Duodenal mucosa (tissue), 2 donors: ENCODE results near the gene ATF5.

Experiments
- H3K27ac ChIP-seq: one replicate; pipeline ENCODE4 v1.7.0; 2013; ENCODE audit warnings: low read depth, low read length
- H3K27me3 ChIP-seq, 2 donors: one replicate each; pipeline ENCODE4 v1.7.0; 2013; ENCODE audit warnings: low read length in 2 of 2, control low read depth in 1 of 2; ENCODE audit not compliant: insufficient read depth in 2 of 2, control insufficient read depth in 1 of 2
- H3K36me3 ChIP-seq, 2 donors: one replicate each; pipeline ENCODE4 v1.7.0; 2013; ENCODE audit warnings: low read length in 2 of 2, control low read depth in 1 of 2; ENCODE audit not compliant: insufficient read depth in 2 of 2, control insufficient read depth in 1 of 2
- H3K4me1 ChIP-seq, 2 donors: one replicate each; pipeline ENCODE4 v1.7.0; 2013; ENCODE audit warnings: low read length in 2 of 2, control low read depth in 1 of 2; ENCODE audit not compliant: insufficient read depth in 2 of 2, control insufficient read depth in 1 of 2
- H3K4me3 ChIP-seq, 2 donors: one replicate each; pipeline ENCODE4 v1.7.0; 2013; ENCODE audit warnings: low read length in 2 of 2, low read depth in 1 of 2
- H3K9ac ChIP-seq, 2 donors: one replicate each; pipeline ENCODE4 v1.7.0; 2013; ENCODE audit warnings: low read length in 2 of 2, low read depth in 1 of 2
- H3K9me3 ChIP-seq, 2 donors: one replicate each; pipeline ENCODE4 v1.7.0; 2013; ENCODE audit warnings: low read length in 2 of 2, control low read depth in 1 of 2; ENCODE audit not compliant: control insufficient read depth in 1 of 2

The ATF5 gene

GRCh38 chr19:49972841-49973240, 43.8 kb downstream of the ATF5 start:
- H3K36me3 ChIP-seq = peaks cover 7 to 21% of the 10 kb centered on the region in 2 donors
- no peak overlapping the region for H3K9ac ChIP-seq
- H3K27me3 ChIP-seq = no peaks in the 10 kb centered on the region
- no peaks in the 10 kb centered on the region for H3K9me3 ChIP-seq
- no peak overlapping the region for H3K27ac ChIP-seq
- peaks cover 0 to 5% of the 10 kb centered on the region in 2 donors for H3K4me1 ChIP-seq
- H3K4me3 ChIP-seq = no peak overlapping the region

GRCh38 chr19:49973987-49974386, 45.0 kb downstream of the ATF5 start:
- Histone ChIP-seq H3K4me1 (peaks cover 0 to 5% of the 10 kb centered on the region in 2 donors), H3K27me3 (no peaks in the 10 kb centered on the region), H3K4me3 (no peak overlapping the region), H3K27ac (no peak overlapping the region), H3K36me3 (peaks cover 12 to 32% of the 10 kb centered on the region in 2 donors), H3K9ac (no peak overlapping the region), H3K9me3 (no peaks in the 10 kb centered on the region)

- Histone ChIP-seq H3K9ac (no peak overlapping the region), H3K36me3 (peaks cover 15 to 35% of the 10 kb centered on the region in 2 donors), H3K27me3 (no peaks in the 10 kb centered on the region), H3K9me3 (no peaks in the 10 kb centered on the region), H3K4me1 (peaks cover 0 to 5% of the 10 kb centered on the region in 2 donors), H3K27ac (no peak overlapping the region), H3K4me3 (no peak overlapping the region)
These were observed 46.0 kb downstream of the ATF5 start for GRCh38 chr19:49975051-49975450.

GRCh38 chr19:49976496-49976895, 47.5 kb downstream of the ATF5 start:
- Histone ChIP-seq H3K4me1 (peaks cover 0 to 5% of the 10 kb centered on the region in 2 donors), H3K36me3 (peaks cover 17 to 35% of the 10 kb centered on the region in 2 donors), H3K9me3 (no peaks in the 10 kb centered on the region), H3K27ac (no peak overlapping the region), H3K27me3 (no peaks in the 10 kb centered on the region), H3K4me3 (no peak overlapping the region), H3K9ac (no peak overlapping the region)

GRCh38 chr19:49977076-49977475, 48.1 kb downstream of the ATF5 start:
- Histone ChIP-seq H3K4me3 (no peak overlapping the region), H3K9ac (no peak overlapping the region), H3K9me3 (no peaks in the 10 kb centered on the region), H3K27me3 (no peaks in the 10 kb centered on the region), H3K27ac (no peak overlapping the region), H3K4me1 (peaks cover 0 to 5% of the 10 kb centered on the region in 2 donors), H3K36me3 (peaks cover 23 to 41% of the 10 kb centered on the region in 2 donors)

GRCh38 chr19:49977881-49978280, 48.9 kb downstream of the ATF5 start:
- Histone ChIP-seq H3K9ac (no peak overlapping the region), H3K4me3 (no peak overlapping the region), H3K27me3 (no peaks in the 10 kb centered on the region), H3K4me1 (peaks cover 0 to 5% of the 10 kb centered on the region in 2 donors), H3K9me3 (no peaks in the 10 kb centered on the region), H3K36me3 (peaks cover 24 to 48% of the 10 kb centered on the region in 2 donors), H3K27ac (no peak overlapping the region)

GRCh38 chr19:49978324-49978723, 49.3 kb downstream of the ATF5 start:
- Histone ChIP-seq H3K4me3 (no peak overlapping the region), H3K27ac (no peak overlapping the region), H3K36me3 (peaks cover 28 to 48% of the 10 kb centered on the region in 2 donors), H3K27me3 (no peaks in the 10 kb centered on the region), H3K4me1 (peaks cover 0 to 5% of the 10 kb centered on the region in 2 donors), H3K9ac (no peak overlapping the region), H3K9me3 (no peaks in the 10 kb centered on the region)

- Histone ChIP-seq H3K9me3 (no peaks in the 10 kb centered on the region), H3K9ac (no peak overlapping the region), H3K36me3 (peaks cover 50 to 68% of the 10 kb centered on the region in 2 donors), H3K27ac (no peak overlapping the region), H3K4me3 (no peak overlapping the region), H3K4me1 (peaks cover 0 to 5% of the 10 kb centered on the region in 2 donors), H3K27me3 (no peaks in the 10 kb centered on the region)
These were observed 52.9 kb downstream of the ATF5 start for GRCh38 chr19:49981603-49982593.
